ENCODE data around the gene DAZAP1. TPM values are rescaled to one million over a fixed set of nuclear protein-coding genes. Genes with fewer than 3 reads are reported as not detected.

DAZAP1 gene
- total RNA-seq, 1 experiment from 2014 or later = 151 TPM

- no TSS peak for BruUV-seq (replicated peaks)
- DNase-seq = no peak
- Mint-ChIP-seq H3K9me3 (ENCODE audit: low read depth, unreplicated experiment) (no peaks in the 10 kb centered on the region), H3K27ac (ENCODE audit: unreplicated experiment) (no peak overlapping the region), H3K4me3 (ENCODE audit: low read depth, unreplicated experiment) (no peak overlapping the region), H3K36me3 (ENCODE audit: insufficient read depth, unreplicated experiment) (peaks cover 19% of the 10 kb centered on the region), H3K27me3 (ENCODE audit: unreplicated experiment) (peaks cover 36% of the 10 kb centered on the region), H3K4me1 (ENCODE audit: low read depth, unreplicated experiment) (no peaks in the 10 kb centered on the region)
- TF ChIP-seq CTCF (IDR thresholded peaks at IDR 0.05; ENCODE audit: unreplicated experiment) = no peak
- intact Hi-C loops (cut with micrococcal nuclease; ENCODE audit: unreplicated experiment) = no loop called here
- CTCF ChIA-PET = no interaction called here
These were observed 52.9 kb downstream of the DAZAP1 start for GRCh38 chr19:1460033-1460995.

- Mint-ChIP-seq H3K27ac (ENCODE audit: unreplicated experiment) (no peak overlapping the region), H3K4me3 (ENCODE audit: low read depth, unreplicated experiment) (no peak overlapping the region), H3K27me3 (ENCODE audit: unreplicated experiment) (peaks cover 26% of the 10 kb centered on the region), H3K36me3 (ENCODE audit: insufficient read depth, unreplicated experiment) (peaks cover 9% of the 10 kb centered on the region), H3K9me3 (ENCODE audit: low read depth, unreplicated experiment) (no peaks in the 10 kb centered on the region), H3K4me1 (ENCODE audit: low read depth, unreplicated experiment) (no peaks in the 10 kb centered on the region)
- intact Hi-C loops (cut with micrococcal nuclease; ENCODE audit: unreplicated experiment) = no loop called here
- TF ChIP-seq CTCF (IDR thresholded peaks at IDR 0.05; ENCODE audit: unreplicated experiment) = no peak
- DNase-seq = no peak
- CTCF ChIA-PET = interaction anchor here (0.7 kb wide), 2 partner anchors 30 to 81 kb away, joined by 3 to 6 read pairs; no protein-coding TSS in a partner anchor
- no TSS peak for BruUV-seq (replicated peaks)
These were observed 54.5 kb downstream of the DAZAP1 start for GRCh38 chr19:1461862-1462261.

- Mint-ChIP-seq H3K9me3 (ENCODE audit: low read depth, unreplicated experiment) (no peaks in the 10 kb centered on the region), H3K27ac (ENCODE audit: unreplicated experiment) (no peak overlapping the region), H3K4me1 (ENCODE audit: low read depth, unreplicated experiment) (no peaks in the 10 kb centered on the region), H3K27me3 (ENCODE audit: unreplicated experiment) (no peaks in the 10 kb centered on the region), H3K4me3 (ENCODE audit: low read depth, unreplicated experiment) (no peak overlapping the region), H3K36me3 (ENCODE audit: insufficient read depth, unreplicated experiment) (peaks cover 6% of the 10 kb centered on the region)
- BruUV-seq (replicated peaks) = no TSS peak
- no peak for TF ChIP-seq CTCF (IDR thresholded peaks at IDR 0.05; ENCODE audit: unreplicated experiment)
- intact Hi-C loops (cut with micrococcal nuclease; ENCODE audit: unreplicated experiment) = no loop called here
- DNase-seq = no peak
- CTCF ChIA-PET = interaction anchor here (0.6 kb wide), 1 partner anchor 54 kb away, joined by 6 read pairs; no protein-coding TSS in a partner anchor
These were observed 58.0 kb downstream of the DAZAP1 start for GRCh38 chr19:1465191-1466016.

DNA sequence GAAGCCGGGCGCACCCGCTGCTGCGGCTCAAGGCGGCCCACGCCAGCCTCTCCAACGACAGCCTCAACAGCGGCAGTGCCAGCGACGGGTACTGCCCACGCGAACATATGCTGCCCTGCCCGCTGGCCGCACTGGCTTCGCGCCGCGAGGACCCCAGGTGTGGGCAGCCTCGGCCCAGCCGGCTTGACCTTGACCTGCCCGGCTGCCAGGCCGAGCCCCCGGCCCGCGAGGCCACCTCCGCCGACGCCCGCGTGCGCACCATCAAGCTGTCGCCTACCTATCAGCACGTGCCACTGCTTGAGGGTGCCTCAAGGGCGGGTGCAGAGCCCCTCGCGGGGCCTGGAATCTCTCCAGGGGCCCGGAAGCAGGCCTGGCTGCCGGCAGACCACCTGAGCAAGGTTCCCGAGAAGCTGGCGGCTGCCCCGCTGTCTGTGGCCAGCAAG, 58.7 kb downstream of the DAZAP1 start:
- no peak overlapping the region for H3K27ac Mint-ChIP-seq (ENCODE audit: unreplicated experiment)
- no TSS peak for BruUV-seq (replicated peaks)
- H3K27me3 Mint-ChIP-seq (ENCODE audit: unreplicated experiment) = no peaks in the 10 kb centered on the region
- TF ChIP-seq CTCF (IDR thresholded peaks at IDR 0.05; ENCODE audit: unreplicated experiment) = no peak
- peaks cover 8% of the 10 kb centered on the region for H3K36me3 Mint-ChIP-seq (ENCODE audit: insufficient read depth, unreplicated experiment)
- intact Hi-C loops (cut with micrococcal nuclease; ENCODE audit: unreplicated experiment) = no loop called here
- H3K9me3 Mint-ChIP-seq (ENCODE audit: low read depth, unreplicated experiment) = no peaks in the 10 kb centered on the region
- CTCF ChIA-PET = interaction anchor here (0.5 to 1.1 kb wide), 3 partner anchors 13 to 197 kb away, joined by 3 to 6 read pairs (median 3); no protein-coding TSS in a partner anchor
- H3K4me3 Mint-ChIP-seq (ENCODE audit: low read depth, unreplicated experiment) = no peak overlapping the region
- no peaks in the 10 kb centered on the region for H3K4me1 Mint-ChIP-seq (ENCODE audit: low read depth, unreplicated experiment)
- DNase-seq = no peak

Measured in Calu3 (cell line).